H9 (cell line): Measurements from ENCODE around the gene B3GALT4. TPM values are rescaled to one million over a fixed set of nuclear protein-coding genes. Genes with fewer than 3 reads are reported as not detected.

Experiments
- DNase-seq: peaks from one replicate; pipeline ENCODE4 v3.0.0-alpha.2; 2017
- H2AFZ ChIP-seq: one replicate; pipeline ENCODE4 v1.6.1; 2013; ENCODE audit warnings: mild to moderate bottlenecking, low read length, control low read depth, moderate library complexity
- H2AK5ac ChIP-seq: 2 replicates; pipeline ENCODE4 v1.6.1; 2013; ENCODE audit warnings: low read length, control low read depth, mixed read lengths; ENCODE audit not compliant: insufficient read length
- H2BK120ac ChIP-seq: one replicate; pipeline ENCODE4 v1.6.1; 2013; ENCODE audit warnings: low read depth, mild to moderate bottlenecking, low read length, control low read depth, inconsistent platforms; ENCODE audit not compliant: poor library complexity, severe bottlenecking
- H2BK12ac ChIP-seq: 2 replicates; pipeline ENCODE4 v1.6.1; 2013; ENCODE audit warnings: low read length, control low read depth, mixed read lengths, low read depth; ENCODE audit not compliant: insufficient read length
- H2BK15ac ChIP-seq: 2 replicates; pipeline ENCODE4 v1.6.1; 2013; ENCODE audit warnings: low read depth, low read length, control low read depth
- H2BK20ac ChIP-seq: one replicate; pipeline ENCODE4 v1.6.1; 2013; ENCODE audit warnings: low read depth, mild to moderate bottlenecking, low read length, control low read depth, inconsistent platforms; ENCODE audit not compliant: poor library complexity, severe bottlenecking
- H2BK5ac ChIP-seq: 2 replicates; pipeline ENCODE4 v1.6.1; 2013; ENCODE audit warnings: low read length, control low read depth, mixed read lengths; ENCODE audit not compliant: insufficient read length
- H3K14ac ChIP-seq: 2 replicates; pipeline ENCODE4 v1.6.1; 2013; ENCODE audit warnings: low read length, control low read depth; ENCODE audit not compliant: insufficient read depth
- H3K18ac ChIP-seq: 2 replicates; pipeline ENCODE4 v1.6.1; 2013; ENCODE audit warnings: low read depth, mild to moderate bottlenecking, mixed read lengths, low read length, control low read depth; ENCODE audit not compliant: insufficient read length
- H3K23ac ChIP-seq: 2 replicates; pipeline ENCODE4 v1.6.1; 2013; ENCODE audit warnings: low read length, control low read depth, mixed read lengths, low read depth; ENCODE audit not compliant: insufficient read length
- H3K23me2 ChIP-seq: 2 replicates; pipeline ENCODE4 v1.6.1; 2013; ENCODE audit warnings: low read depth, mild to moderate bottlenecking, mixed read lengths, low read length, control low read depth; ENCODE audit not compliant: insufficient read length, poor library complexity, severe bottlenecking
- H3K27ac ChIP-seq: 2 replicates; pipeline ENCODE4 v1.5.1; 2013; ENCODE audit warnings: low read length, control low read depth, mixed read lengths, low read depth; ENCODE audit not compliant: insufficient read length
- H3K27me3 ChIP-seq: 2 replicates; pipeline ENCODE4 v1.6.1; 2013; ENCODE audit warnings: low read length, control low read depth, inconsistent platforms; ENCODE audit not compliant: insufficient read depth
- H3K4ac ChIP-seq: 2 replicates; pipeline ENCODE4 v1.6.1; 2013; ENCODE audit warnings: low read depth, mild to moderate bottlenecking, control low read depth, inconsistent platforms, low read length, moderate library complexity
- H3K4me1 ChIP-seq: 2 replicates; pipeline ENCODE4 v1.6.1; 2013; ENCODE audit warnings: low read length, control low read depth, inconsistent platforms; ENCODE audit not compliant: insufficient read depth
- H3K4me2 ChIP-seq: 2 replicates; pipeline ENCODE4 v1.6.1; 2013; ENCODE audit warnings: low read length, control low read depth, mixed read lengths; ENCODE audit not compliant: insufficient read length, insufficient read depth
- H3K56ac ChIP-seq: 2 replicates; pipeline ENCODE4 v1.6.1; 2013; ENCODE audit warnings: low read depth, mild to moderate bottlenecking, mixed read lengths, low read length, control low read depth; ENCODE audit not compliant: insufficient read length
- H3K79me1 ChIP-seq: 2 replicates; pipeline ENCODE4 v1.6.1; 2013; ENCODE audit warnings: low read depth, mild to moderate bottlenecking, moderate library complexity, low read length, control low read depth, inconsistent platforms; ENCODE audit not compliant: insufficient read depth, poor library complexity, severe bottlenecking
- H3K79me2 ChIP-seq: 2 replicates; pipeline ENCODE4 v1.6.1; 2013; ENCODE audit warnings: low read length, control low read depth, inconsistent platforms; ENCODE audit not compliant: insufficient read depth
- H3K9ac ChIP-seq: 2 replicates; pipeline ENCODE4 v1.6.1; 2013; ENCODE audit warnings: low read length, control low read depth, mixed read lengths; ENCODE audit not compliant: insufficient read length; ENCODE audit errors: extremely low read depth
- H3K9me3 ChIP-seq: one replicate; pipeline ENCODE4 v1.6.1; 2013; ENCODE audit warnings: low read depth, low read length, inconsistent platforms; ENCODE audit not compliant: control insufficient read depth
- H3T11ph ChIP-seq: one replicate; pipeline ENCODE4 v1.6.1; 2013; ENCODE audit warnings: mild to moderate bottlenecking, low read length, control low read depth, inconsistent platforms
- H4K20me1 ChIP-seq: one replicate; pipeline ENCODE4 v1.6.1; 2013; ENCODE audit not compliant: control insufficient read depth, insufficient read length, insufficient read depth
- H4K5ac ChIP-seq: 2 replicates; pipeline ENCODE4 v1.6.1; 2013; ENCODE audit warnings: low read depth, mild to moderate bottlenecking, mixed read lengths, low read length, control low read depth; ENCODE audit not compliant: insufficient read length
- H4K8ac ChIP-seq: replicated peaks from 2 replicates; pipeline ENCODE4 v1.6.1; 2013; ENCODE audit warnings: low read length, control low read depth, mixed read lengths, low read depth; ENCODE audit not compliant: insufficient read length
- H4K91ac ChIP-seq: 2 replicates; pipeline ENCODE4 v1.6.1; 2013; ENCODE audit warnings: low read depth, mild to moderate bottlenecking, moderate library complexity, mixed read lengths, low read length, control low read depth; ENCODE audit not compliant: insufficient read length
- H3K27ac Mint-ChIP-seq, 3 experiments: 2 replicates in 2 of 3; 3 replicates in 1 of 3; pipeline ENCODE4 v1.8.0; 2020 to 2021; ENCODE audit warnings: mixed read lengths in 3 of 3, mild to moderate bottlenecking in 1 of 3, moderate library complexity in 1 of 3
- H3K27me3 Mint-ChIP-seq: 2 replicates; pipeline ENCODE4 v1.8.0; 2021; ENCODE audit warnings: low read depth, mild to moderate bottlenecking, moderate library complexity, mixed read lengths
- H3K36me3 Mint-ChIP-seq, 3 experiments: 2 replicates in 2 of 3; 3 replicates in 1 of 3; pipeline ENCODE4 v1.8.0; 2020 to 2021; ENCODE audit warnings: low read depth in 3 of 3, mixed read lengths in 3 of 3; ENCODE audit not compliant: insufficient read depth in 1 of 3
- H3K4me1 Mint-ChIP-seq, 2 experiments: 2 replicates each; pipeline ENCODE4 v1.8.0; 2020; ENCODE audit warnings: mixed read lengths in 2 of 2
- H3K4me3 Mint-ChIP-seq, 2 experiments: 2 replicates in 1 of 2; 3 replicates in 1 of 2; pipeline ENCODE4 v1.8.0; 2020 to 2021; ENCODE audit warnings: mild to moderate bottlenecking in 2 of 2, mixed read lengths in 2 of 2, moderate library complexity in 1 of 2
- H3K9me3 Mint-ChIP-seq, 2 experiments: 2 replicates in 1 of 2; 3 replicates in 1 of 2; pipeline ENCODE4 v1.8.0; 2020; ENCODE audit warnings: mild to moderate bottlenecking in 2 of 2, mixed read lengths in 2 of 2, moderate library complexity in 1 of 2
- WGBS: extraction: QIAGEN DNeasy Blood & Tissue Kit; methylation state at CpG from one replicate; pipeline ENCODE4 v1.1.7; 2013; ENCODE audit warnings: missing lambda C conversion rate, low lambda C conversion rate, mixed read lengths; ENCODE audit not compliant: insufficient read length; ENCODE audit errors: extremely low coverage; 5-methylcytosine and 5-hydroxymethylcytosine counted together
- total RNA-seq: library from RNA; stranded (reverse); gene quantifications from 2 replicates; pipeline ENCODE4 v1.2.1, GENCODE V29; 2021
- TF ChIP-seq, protein P1 (sequence below): fragments of 200-600 bp; sonication (generic); conservative IDR thresholded peaks from 3 replicates; pipeline ENCODE4 v1.8.0; 2021; ENCODE audit warnings: antibody characterized with exemption, mild to moderate bottlenecking

The B3GALT4 gene
- total RNA-seq, 1 experiment from 2014 or later: 3.2 TPM

DNA sequence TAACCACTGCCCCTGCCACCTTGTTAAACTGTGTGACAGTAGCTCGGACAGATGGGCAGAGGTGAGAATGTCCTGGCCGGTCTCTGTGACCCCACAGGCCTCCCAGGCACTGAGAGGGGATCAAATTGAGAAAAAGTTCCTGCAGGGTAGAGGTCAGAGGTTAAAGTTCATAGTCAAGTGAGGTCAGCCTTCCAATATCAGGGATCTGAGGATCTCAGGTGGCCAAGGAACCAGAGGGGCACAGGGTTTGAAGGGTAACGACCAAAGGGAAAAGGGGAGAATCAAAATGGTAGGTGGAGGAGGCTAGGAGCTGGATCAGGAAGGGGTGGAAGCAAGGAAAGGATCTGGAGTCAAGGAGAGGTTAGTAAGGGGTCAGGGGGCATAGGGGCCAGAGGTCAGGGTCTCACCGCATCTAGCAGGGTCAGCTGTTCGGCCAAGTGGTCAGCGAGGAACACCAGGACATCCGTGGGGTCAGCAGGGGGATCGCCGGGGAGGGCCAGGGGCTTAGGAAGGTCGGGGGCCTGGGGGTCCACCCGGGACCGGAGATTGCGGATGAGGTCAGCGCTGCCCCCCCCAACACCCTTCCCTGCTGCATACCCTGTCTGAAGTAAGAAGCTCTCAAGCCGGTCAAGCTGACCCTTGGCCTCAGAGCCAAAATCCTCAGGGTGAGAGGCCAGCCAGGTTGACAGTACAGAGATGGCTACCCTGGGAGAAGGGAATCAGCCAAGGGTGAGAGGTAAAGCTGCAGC lies 18.9 kb downstream of the B3GALT4 start:
- no peaks in the 10 kb centered on the region for H3K27me3 Mint-ChIP-seq
- TF ChIP-seq, protein P1, sequence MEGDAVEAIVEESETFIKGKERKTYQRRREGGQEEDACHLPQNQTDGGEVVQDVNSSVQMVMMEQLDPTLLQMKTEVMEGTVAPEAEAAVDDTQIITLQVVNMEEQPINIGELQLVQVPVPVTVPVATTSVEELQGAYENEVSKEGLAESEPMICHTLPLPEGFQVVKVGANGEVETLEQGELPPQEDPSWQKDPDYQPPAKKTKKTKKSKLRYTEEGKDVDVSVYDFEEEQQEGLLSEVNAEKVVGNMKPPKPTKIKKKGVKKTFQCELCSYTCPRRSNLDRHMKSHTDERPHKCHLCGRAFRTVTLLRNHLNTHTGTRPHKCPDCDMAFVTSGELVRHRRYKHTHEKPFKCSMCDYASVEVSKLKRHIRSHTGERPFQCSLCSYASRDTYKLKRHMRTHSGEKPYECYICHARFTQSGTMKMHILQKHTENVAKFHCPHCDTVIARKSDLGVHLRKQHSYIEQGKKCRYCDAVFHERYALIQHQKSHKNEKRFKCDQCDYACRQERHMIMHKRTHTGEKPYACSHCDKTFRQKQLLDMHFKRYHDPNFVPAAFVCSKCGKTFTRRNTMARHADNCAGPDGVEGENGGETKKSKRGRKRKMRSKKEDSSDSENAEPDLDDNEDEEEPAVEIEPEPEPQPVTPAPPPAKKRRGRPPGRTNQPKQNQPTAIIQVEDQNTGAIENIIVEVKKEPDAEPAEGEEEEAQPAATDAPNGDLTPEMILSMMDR: no peak
- no peaks in the 10 kb centered on the region for H4K20me1 ChIP-seq

More for the DNA sequence above, 18.9 kb downstream of the B3GALT4 start:
- no peak overlapping the region for H3K18ac ChIP-seq
- H3K27me3 ChIP-seq: no peaks in the 10 kb centered on the region
- H2BK5ac ChIP-seq: no peak overlapping the region
- H3K4me3 Mint-ChIP-seq: peak overlapping the region; percentile 98 to 100; a peak in 4 of 5 replicates
- peaks cover 19 to 42% (median 39%) of the 10 kb centered on the region in 3 experiments for H3K36me3 Mint-ChIP-seq
- H3K9me3 ChIP-seq: no peaks in the 10 kb centered on the region
- peak overlapping the region in 1 of 3 experiments; percentile 11; a peak in 1 of 7 replicates for H3K27ac Mint-ChIP-seq
- no peaks in the 10 kb centered on the region for H3K9me3 Mint-ChIP-seq
- no peak overlapping the region for H2AFZ ChIP-seq
- H3K23me2 ChIP-seq: peaks cover 22% of the 10 kb centered on the region
- H3K9ac ChIP-seq: no peak overlapping the region
- no peak for DNase-seq
- no peak overlapping the region for H3K27ac ChIP-seq
- no peak overlapping the region for H3K14ac ChIP-seq
- no peak overlapping the region for H3K4me2 ChIP-seq
- H4K8ac ChIP-seq: no peak overlapping the region
- no peak overlapping the region for H3K4ac ChIP-seq
- H2BK12ac ChIP-seq: no peak overlapping the region
- H3K4me1 ChIP-seq: no peaks in the 10 kb centered on the region
- H2AK5ac ChIP-seq: no peak overlapping the region
- H2BK20ac ChIP-seq: no peak overlapping the region
- no CpG with 5 or more reads among the region's 15 CpGs for WGBS
- H3K4me1 Mint-ChIP-seq: peaks cover 10 to 18% of the 10 kb centered on the region in 2 experiments
- no peak overlapping the region for H3K23ac ChIP-seq
- H3K79me2 ChIP-seq: no peaks in the 10 kb centered on the region; the same call in 1 of the 2 replicates
- H3K56ac ChIP-seq: no peak overlapping the region
- H2BK120ac ChIP-seq: no peak overlapping the region
- no peak overlapping the region for H3T11ph ChIP-seq
- no peak overlapping the region for H4K91ac ChIP-seq
- H2BK15ac ChIP-seq: no peak overlapping the region
- no peak overlapping the region for H4K5ac ChIP-seq
- no peaks in the 10 kb centered on the region for H3K79me1 ChIP-seq
